Colon (tissue), 2 donors: ENCODE data around the gene PTDSS2.

Source experiments
- FAIRE-seq: peaks from 2 replicates; lab custom pipeline; 2012; peaks lifted over from hg19 to GRCh38; lab: Jason Lieb, UNC
- donor health status: control.
- donor health status: control.

The PTDSS2 gene

DNA sequence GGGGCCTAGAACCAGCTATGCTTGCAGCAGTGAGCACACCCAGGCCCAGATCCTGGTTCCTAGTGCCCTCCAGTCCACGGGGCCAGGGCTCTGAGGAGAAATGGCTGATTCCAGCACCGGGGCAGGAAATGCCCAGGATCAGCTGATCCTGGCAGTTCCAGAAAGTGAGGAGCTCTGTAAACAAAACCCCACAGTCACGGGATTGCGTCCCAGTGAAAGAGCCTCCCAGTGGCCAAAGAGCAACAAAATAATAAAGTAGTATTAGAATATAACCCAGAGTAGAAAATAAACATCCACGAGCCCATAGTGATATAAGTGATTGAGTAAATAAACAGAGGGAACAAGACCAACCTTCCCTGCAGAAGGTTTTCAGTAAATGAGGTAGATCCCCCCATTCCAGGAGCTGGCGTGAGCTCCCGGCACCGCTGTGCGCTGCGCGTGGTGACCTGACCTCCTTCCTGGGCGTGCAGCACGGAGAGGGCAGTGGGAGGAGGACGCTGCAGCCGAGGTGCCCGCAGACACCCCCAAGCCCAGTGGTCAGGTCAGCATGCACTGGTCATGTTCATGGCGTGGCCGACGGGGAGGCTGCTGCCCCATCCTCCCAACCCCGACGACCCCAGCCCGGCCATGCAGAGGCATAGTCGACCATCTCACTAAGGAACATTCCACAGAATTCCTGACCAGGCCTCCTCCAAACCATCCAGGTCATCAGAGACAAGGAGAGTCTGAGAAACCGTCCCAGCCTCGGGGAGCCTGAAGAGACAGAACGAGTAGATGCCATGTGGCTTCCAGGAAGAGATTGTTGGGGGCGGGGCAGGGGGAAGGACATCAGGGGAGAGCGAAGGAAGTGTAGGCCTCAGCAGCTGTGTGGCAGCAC lies 19.8 kb downstream of the PTDSS2 start:
- no peak for FAIRE-seq

DNA sequence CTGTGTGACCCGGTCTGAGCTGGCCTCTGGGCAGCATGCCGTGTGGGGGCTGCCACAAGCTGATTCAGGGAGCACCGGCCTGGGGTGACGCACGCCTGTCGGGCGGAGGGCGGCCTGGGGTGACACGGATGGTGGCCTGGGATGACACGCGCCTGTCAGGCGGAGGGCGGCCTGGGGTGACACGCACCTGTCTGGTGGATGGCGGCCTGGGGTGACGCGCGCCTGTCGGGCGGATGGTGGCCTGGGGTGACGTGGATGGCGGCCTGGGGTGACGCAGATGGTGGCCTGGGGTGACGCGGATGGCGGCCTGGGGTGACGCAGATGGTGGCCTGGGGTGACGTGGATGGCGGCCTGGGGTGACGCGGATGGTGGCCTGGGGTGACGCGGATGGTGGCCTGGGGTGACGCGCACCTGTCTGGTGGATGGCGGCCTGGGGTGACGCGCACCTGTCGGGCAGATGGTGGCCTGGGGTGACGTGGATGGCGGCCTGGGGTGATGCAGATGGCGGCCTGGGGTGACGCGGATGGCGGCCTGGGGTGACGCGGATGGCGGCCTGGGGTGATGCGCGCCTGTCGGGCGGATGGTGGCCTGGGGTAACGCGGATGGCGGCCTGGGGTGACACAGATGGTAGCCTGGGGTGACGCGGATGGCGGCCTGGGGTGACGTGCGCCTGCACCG lies 21.5 kb downstream of the PTDSS2 start:
- no peak for FAIRE-seq

DNA sequence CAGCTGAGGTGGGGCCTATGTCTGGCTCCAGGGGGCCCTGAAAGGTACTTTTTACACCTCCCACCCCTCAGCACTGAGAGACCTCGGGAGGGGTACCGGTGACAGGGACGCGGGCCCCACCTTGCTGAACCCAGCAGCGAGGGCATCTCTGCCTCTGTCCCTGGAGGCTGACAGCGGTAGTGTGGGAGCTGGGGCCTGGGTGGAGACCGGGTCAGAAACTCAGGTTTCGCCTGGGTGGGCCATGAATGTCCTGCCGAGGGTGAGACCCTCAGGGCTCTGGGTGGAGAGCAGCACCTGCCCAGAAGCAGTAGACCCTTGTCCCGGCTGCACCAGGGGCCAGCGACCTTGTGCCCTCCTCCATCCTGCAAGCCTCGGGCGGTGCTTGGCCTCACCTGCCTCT lies 22.2 kb downstream of the PTDSS2 start:
- FAIRE-seq: no peak

DNA sequence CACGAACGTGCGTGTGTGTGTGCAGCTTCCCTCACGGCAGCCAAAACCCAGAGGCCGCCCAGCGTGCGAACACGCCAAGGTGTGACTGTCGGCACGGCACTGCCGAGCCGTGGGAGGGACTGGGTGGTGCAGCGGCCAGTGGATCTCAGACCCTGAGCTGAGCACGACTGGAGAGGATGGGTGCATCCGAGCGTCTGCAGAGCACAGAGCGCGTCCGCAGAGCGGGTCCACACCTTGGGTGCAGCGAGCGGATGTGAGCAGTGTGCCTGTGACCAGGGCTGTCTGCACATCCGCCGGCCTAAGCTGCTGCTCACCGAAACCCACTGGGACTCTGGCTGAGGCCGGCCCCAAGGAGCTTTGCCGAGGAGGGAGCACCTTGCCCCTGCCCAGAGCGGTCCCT lies 22.7 kb downstream of the PTDSS2 start:
- no peak for FAIRE-seq

DNA sequence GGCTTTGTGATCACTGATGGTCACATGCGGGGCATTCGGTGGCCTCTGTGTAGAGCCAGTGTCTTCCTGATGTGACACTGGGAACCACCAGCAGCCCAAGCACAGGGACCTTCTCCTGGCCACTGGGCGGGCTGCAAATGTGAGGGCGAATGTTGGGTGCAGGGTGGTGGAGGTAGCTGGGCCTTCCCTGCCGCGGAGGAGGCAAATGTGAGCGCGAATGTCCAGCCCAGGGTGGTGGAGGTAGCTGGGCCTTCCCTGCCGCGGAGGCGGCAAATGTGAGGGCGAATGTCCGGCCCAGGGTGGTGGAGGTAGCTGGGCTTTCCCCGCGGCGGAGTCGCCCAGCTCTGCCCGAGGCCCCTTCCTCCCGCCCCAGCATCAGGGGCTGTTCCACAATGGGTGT lies 23.3 kb downstream of the PTDSS2 start:
- FAIRE-seq: no peak

DNA sequence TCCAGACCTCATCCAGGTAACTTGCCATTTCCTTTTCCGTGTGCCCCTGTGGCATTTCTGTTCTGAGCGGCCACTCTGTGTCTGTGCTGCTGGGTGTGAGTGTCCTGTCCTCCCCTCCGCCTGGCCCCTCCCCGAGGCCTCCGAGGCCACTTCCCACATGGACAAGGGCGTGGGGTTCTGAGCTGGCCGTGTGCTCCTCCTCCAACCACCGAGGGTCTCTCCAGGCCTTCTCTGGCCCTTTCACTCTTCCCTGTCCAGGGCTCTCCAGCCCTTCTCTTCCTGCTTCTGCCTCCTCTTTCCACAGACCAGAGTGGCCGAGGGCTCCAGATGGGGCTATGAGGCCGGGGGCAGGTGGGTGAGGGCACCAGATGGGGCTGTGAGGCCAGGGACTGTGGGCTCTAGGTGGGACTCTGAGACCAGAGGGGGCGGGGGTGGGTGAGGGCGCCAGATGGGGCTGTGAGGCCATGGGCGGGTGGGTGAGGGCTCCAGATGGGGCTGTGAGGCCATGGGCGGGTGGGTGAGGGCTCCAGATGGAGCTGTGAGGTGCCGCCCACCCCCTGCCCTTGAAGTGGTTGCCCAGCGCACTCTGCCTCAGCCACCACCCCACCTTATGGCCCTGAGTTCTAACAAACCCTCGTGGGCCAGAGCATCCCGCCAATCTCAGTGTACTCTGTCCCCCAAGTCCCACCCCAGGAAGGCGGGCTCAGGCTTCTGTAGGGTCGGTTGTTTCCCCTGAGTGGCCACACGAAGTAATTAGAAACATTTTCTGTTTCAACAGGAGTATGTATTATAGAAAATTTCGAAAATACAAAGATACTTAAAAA lies 24.1 kb downstream of the PTDSS2 start:
- FAIRE-seq: no peak

DNA sequence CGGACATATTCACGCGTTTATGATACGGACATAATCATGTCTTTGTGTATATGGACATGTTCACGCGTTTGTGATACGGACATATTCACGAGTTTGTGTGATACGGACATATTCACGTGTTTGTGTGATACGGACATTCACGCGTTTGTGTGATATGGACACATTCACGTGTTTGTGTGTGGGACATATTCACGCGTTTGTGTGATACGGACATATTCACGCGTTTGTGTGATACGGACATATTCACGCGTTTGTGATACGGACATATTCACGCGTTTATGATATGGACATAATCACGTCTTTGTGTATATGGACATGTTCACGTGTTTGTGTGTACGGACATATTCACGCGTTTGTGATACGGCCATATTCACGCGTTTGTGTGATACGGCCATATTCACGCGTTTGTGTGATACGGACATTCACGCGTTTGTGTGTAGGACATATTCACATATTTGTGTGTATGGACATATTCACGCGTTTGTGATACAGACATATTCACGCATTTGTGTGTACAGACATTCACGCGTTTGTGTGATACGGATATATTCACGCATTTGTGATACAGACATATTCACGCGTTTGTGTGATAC lies 24.9 kb downstream of the PTDSS2 start:
- FAIRE-seq: peak; percentile 91

DNA sequence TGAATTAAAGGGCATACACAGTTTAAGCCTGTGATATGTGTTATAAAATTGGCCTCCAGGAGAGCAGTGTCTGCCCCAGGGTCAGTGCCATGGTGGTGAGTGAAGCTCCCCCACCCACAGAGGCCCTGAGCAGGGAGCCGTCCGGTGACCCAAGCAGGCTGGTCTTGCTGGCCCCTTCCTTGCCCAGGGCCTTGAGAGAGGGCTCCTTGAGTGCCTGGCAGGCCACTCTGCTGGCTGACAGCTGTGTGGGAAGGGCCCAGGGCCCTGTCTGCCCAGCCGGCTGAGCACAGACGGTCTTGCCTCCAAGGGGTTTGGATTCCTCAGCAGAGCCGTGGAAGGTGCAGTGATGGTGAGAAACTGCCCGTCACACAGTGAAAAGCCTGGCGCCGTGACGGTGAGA lies 25.9 kb downstream of the PTDSS2 start:
- FAIRE-seq: no peak

DNA sequence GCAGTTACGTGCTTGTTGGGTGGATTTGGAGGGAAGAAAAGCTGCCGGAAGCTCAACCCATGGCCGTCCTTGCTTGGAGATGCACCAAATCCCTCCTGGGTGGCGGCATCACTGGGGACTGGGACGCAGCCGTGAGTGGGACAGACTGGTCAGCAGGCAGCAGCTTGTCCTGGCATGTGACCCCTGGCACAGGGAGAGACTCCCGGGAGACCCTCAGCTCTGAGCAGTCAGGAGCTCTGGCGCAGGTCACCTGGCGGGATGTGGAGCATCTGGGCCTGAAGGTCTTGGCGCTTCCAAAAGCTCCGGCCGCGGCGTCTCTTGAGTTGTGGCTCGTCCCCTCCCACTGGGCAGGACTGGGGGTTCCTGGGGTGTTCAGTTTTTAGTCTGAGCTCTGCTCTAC lies 26.3 kb downstream of the PTDSS2 start:
- FAIRE-seq: no peak

DNA sequence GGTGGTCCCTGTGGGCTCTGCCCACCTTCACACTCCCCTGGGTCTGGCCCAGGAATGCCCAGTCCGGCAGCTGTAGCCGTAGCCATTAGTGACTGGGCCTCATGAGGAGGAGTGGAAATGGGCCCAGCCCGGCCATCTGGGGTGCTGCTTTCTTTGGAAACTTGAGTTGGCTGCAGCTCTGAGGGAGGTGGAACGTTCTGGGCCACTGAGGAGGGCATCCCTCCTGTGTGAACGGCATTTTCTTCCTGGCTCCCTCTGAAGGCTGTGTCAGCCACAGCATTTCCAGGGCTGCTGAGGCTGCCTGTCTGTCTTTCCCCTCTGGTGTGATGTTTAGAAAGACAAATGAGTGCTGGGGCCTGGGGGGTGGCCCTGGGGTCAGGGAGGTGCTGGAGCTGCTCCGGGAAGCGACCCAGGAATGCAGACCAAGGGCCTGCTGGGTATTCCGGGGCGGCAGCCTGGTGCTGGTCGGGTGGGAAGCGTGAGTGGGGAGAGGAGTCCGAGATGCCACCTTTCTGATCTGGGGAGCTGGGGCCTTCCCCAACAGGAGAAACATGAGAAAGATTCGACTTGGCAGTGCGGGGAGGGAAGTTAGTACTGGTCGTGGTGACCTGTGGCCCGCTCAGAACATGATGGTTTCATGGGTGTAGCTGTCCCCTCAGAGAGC lies 27.1 kb downstream of the PTDSS2 start:
- FAIRE-seq: no peak

DNA sequence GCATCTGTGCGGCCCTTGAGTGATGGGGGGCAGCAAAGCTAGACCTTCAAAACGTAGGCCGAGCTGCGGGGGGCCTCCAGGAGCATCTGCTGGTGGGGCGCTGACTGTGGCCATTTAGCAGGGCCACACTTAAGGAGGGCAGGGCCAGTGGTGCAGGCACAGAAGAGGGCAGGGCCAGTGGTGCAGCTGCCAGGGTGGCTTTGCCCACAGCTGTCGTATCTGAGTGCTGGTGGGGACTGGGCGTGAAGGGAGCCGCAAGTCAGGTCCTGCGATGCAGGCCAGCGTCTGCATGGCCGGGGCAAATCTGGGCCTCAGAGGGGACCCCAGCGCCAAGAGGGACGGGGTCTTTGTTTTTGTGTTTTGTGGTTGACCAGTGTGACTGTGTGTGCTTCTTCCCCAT lies 29.2 kb downstream of the PTDSS2 start:
- no peak for FAIRE-seq

DNA sequence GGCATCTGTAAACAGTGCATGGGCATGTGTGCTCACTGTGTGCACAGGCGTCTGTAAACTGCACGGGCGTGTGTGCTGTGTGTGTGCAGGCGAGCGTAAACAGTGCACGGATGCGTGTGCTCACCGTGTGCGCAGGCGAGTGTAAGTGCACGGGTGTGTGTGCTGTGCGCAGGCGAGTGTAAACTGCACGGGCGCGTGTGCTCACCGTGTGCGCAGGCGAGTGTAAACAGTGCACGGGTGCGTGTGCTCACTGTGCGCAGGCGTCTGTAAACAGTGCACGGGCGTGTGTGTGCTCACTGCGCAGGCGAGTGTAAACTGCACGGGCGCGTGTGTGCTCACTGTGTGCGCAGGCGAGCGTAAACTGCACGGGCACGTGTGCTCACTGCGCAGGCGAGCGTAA lies 34.5 kb downstream of the PTDSS2 start:
- FAIRE-seq: no peak

DNA sequence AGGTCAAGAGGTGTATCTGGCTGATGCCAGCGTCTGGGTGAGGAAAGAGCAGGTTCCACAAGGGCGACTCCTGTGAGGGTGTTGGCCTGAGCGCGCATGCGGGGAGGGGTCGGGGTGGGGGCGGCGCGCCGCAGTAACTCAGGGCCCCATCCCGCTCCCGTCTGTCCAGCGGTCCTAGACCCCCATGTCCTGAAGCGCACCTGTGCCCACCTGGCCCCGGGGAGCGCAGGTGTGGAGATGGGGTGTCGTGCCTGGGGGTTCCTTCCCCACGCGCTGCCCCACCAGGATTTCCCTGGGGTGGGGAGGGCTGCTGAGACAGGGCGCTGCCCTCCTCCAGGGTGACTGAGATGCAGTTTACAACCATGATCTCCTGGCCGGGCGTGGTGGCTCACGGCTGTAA lies 36.1 kb downstream of the PTDSS2 start:
- no peak for FAIRE-seq

DNA sequence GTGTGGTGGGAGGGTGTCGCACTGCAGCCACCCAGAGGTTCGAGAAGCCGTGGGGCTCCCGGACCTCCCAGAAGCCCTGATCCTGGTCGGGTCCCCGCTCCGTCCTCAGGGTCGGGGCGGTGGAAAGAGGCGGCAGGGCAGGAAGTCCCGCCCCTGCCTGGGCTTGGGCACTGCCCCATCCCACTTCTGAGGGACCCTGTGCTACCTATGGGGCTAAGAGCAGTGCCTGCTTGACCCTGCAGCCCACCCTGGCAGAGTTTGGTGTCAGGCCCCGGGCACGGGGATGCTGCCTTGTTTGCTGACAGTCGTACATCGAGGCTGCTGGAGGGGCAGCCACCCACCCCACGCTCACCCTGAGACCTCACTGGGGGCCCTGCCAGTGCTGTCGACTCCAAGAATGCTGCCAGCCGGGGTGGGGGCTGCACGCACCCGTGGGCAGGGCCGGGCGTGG lies 37.5 kb downstream of the PTDSS2 start:
- no peak for FAIRE-seq

DNA sequence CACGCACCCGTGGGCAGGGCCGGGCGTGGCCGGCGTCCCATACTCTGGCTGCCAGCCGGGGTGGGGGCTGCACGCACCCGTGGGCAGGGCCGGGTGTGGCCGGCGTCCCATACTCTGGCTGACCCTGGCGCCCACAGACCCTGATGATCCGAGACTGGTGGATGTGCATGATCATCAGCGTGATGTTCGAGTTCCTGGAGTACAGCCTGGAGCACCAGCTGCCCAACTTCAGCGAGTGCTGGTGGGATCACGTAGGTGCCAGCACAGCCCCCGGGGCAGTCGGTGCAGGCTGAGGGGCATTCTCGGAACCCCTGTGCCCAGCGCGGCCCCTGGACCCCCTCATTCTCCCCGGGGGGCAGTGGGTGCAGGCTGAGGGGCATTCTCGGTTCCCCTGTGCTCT lies 38.0 kb downstream of the PTDSS2 start:
- no peak for FAIRE-seq

DNA sequence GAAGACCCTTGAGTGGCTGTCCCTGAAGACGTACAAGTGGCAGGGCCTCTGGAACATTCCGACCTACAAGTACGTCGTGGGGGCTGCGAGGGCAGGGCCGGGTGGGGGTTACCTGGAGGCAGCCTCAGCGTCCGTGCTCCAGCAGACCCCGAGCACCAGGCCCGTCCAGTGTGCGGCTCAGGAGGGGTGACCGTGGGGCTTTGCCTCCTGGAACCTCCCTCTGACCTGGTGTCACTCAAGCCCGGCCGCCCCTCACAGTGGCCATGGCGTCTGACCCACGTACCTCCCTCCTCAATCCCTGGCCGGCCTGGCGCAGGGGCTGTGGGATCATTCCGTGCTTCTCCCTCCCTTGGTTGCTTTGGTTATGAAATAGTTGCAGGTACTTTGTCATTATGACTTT lies 38.5 kb downstream of the PTDSS2 start:
- FAIRE-seq: no peak

DNA sequence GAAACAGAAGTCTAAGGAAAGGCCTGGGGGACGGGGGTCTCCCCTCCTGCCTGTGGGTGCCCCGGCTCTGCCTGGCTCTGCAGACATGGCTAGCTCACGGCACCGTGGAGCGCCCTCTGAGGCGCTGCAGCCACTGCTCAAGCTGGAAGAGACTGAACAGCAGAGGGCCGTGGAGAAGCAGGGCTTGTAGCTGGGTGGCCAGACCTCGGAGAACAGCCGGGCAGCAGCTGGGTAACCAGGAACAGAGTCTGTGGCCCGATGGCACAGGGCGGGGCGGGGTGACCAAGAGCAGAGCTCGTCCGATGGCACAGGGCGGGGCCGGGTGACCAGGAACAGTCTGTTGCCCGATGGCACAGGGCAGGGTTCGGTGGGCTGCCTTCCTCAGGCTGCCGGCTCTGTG lies 38.9 kb downstream of the PTDSS2 start:
- no peak for FAIRE-seq

DNA sequence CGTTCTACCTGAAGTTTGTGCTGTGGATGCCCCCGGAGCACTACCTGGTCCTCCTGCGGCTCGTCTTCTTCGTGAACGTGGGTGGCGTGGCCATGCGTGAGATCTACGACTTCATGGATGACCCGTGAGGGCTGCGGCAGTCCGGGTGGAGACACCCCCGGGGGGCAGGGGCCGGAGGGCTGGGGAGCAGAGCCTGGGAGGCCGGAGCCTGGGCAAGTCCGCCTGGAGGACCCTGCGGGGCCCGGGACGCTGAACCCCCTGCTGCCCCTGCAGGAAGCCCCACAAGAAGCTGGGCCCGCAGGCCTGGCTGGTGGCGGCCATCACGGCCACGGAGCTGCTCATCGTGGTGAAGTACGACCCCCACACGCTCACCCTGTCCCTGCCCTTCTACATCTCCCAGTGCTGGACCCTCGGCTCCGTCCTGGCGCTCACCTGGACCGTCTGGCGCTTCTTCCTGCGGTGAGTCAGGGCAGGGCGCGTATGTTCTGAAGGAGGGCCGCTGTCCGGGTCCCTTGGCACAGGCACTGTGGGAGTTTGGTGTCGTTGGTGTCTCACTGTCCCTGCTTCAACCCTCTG lies 39.6 kb downstream of the PTDSS2 start:
- no peak for FAIRE-seq

DNA sequence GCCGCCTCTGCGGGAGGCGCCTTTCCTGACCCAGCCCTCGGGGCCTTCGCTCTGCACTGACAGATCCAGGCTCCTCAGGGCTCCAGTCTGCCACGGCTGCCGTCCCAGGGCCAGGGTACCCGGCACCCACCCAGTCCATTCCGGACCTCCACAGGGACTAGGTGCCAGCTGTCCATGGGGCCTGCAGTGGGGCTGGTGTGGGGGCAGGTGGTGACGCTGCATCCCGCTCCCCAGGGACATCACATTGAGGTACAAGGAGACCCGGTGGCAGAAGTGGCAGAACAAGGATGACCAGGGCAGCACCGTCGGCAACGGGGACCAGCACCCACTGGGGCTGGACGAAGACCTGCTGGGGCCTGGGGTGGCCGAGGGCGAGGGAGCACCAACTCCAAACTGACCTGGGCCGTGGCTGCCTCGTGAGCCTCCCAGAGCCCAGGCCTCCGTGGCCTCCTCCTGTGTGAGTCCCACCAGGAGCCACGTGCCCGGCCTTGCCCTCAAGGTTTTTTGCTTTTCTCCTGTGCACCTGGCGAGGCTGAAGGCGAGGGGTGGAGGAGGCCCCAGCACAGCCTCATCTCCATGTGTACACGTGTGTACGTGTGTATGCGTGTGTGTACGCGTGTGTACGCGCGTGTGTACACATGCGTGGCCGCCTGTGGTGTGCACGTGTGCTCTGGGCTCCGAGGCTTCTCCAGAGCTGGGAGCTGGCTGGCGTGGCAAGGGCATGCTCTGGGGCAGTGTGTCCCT lies 40.3 kb downstream of the PTDSS2 start:
- no peak for FAIRE-seq

DNA sequence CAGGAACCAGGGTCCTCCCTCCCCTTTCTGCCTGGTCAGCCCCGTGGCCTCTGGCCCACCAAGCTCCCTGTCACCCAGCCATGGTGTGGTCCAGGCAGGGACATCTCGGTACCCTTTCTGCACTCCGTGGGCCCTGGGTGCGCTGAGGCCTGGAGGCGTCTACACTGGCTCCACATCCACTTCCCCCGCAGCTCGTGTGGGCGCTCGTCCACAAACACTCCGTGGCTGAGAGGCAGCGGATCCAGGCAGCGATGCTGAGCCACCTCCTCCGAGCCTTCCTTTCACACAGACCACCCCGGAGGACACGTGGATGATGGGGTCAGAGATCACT lies 40.8 kb downstream of the PTDSS2 start:
- no peak for FAIRE-seq

DNA sequence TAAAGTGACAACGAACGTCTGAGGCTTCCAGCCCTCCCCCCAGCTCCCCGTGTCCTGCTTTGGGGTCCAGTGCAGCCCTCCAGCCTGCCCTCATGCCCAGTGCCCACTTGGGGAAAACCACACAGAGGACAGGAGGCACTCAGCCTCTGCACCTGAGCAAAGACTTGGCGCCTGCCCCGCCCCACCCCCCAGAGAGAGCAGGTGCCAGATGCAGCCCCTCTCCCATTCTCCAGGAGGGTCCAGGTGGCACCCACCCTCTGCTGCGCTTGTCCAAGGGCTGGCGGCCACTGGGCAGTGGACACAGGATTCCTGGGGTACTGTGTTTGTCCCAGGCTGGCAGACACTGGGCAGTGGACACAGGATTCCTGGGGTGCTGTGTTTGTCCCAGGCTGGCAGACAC lies 41.3 kb downstream of the PTDSS2 start:
- no peak for FAIRE-seq
